Endothelial cell of umbilical vein (primary cell): ENCODE measurements around the gene SRSF1. TPM values are rescaled to one million over a fixed set of nuclear protein-coding genes. Genes with fewer than 3 reads are reported as not detected.

Source experiments
- BruUV-seq: library from RNA; stranded (reverse); fragments of 400-500 nt; replicated peaks from 2 replicates; lab custom pipeline; 2021; lab: Mats Ljungman, UMichigan
- CTCF ChIA-PET: fragments of 300-600, 350-600 bp; sonication (Branson Sonifier 250); formaldehyde crosslinking; loops from one replicate; lab custom pipeline; 2021; ENCODE audit warnings: antibody characterized with exemption, inconsistent platforms; lab: Charles Lee
- POLR2A ChIA-PET: fragments of 300-600, 350-600 bp; sonication (Branson Sonifier 250); formaldehyde crosslinking; loops from one replicate; lab custom pipeline; 2021; ENCODE audit warnings: antibody characterized with exemption, inconsistent platforms; lab: Charles Lee
- DNase-seq: peaks from one replicate; pipeline ENCODE4 v3.0.0-alpha.2; 2011; ENCODE audit warnings: low read depth, low spot score
- FAIRE-seq: peaks from 2 replicates; lab custom pipeline; 2011; peaks lifted over from hg19 to GRCh38; lab: Jason Lieb, UNC
- H2AFZ ChIP-seq: 2 replicates; pipeline ENCODE4 v1.6.0; 2012; ENCODE audit warnings: low read depth, low read length, control low read depth, inconsistent platforms
- H3K27ac ChIP-seq: 2 replicates; pipeline ENCODE4 v1.5.1; 2011; ENCODE audit warnings: low read depth, mild to moderate bottlenecking, control low read depth, low read length, moderate library complexity; ENCODE audit not compliant: insufficient read depth
- H3K27me3 ChIP-seq, 2 experiments: 2 replicates each; pipeline versions ENCODE4 v1.6.0 to v1.6.1; 2011; ENCODE audit warnings: low read length in 2 of 2, mixed read lengths in 1 of 2; ENCODE audit not compliant: control insufficient read depth in 2 of 2, insufficient read depth in 2 of 2
- H3K36me3 ChIP-seq, 2 experiments: 2 replicates in 1 of 2; 3 replicates in 1 of 2; pipeline ENCODE4 v1.5.1; 2011; ENCODE audit warnings: low read length in 2 of 2, mild to moderate bottlenecking in 1 of 2, moderate library complexity in 1 of 2; ENCODE audit not compliant: control insufficient read depth in 2 of 2, insufficient read depth in 2 of 2; ENCODE audit errors: extremely low read depth in 1 of 2
- H3K4me1 ChIP-seq: 3 replicates; pipeline ENCODE4 v1.5.1; 2011; ENCODE audit warnings: mild to moderate bottlenecking, low read length; ENCODE audit not compliant: control insufficient read depth, insufficient read depth; ENCODE audit errors: extremely low read depth
- H3K4me2 ChIP-seq: 2 replicates; pipeline ENCODE4 v1.6.1; 2011; ENCODE audit warnings: low read length, control low read depth, mixed read lengths; ENCODE audit not compliant: insufficient read depth
- H3K4me3 ChIP-seq, 3 experiments: fragments of 200-600 bp in 1 of 3; sonication (generic), shearing (Covaris generic) in 1 of 3; replicated peaks in 1 of 3; 2 replicates each; pipeline ENCODE4 v1.5.1; 2011 to 2016; ENCODE audit warnings: control low read depth in 3 of 3, low read length in 3 of 3, mild to moderate bottlenecking in 2 of 3, inconsistent platforms in 1 of 3, low read depth in 1 of 3, moderate library complexity in 1 of 3; ENCODE audit not compliant: insufficient read depth in 1 of 3
- H3K79me2 ChIP-seq: 2 replicates; pipeline ENCODE4 v1.6.0; 2012; ENCODE audit warnings: low read length, inconsistent platforms; ENCODE audit not compliant: control insufficient read depth, insufficient read depth
- H3K9ac ChIP-seq: replicated peaks from 2 replicates; pipeline ENCODE3; 2011; ENCODE audit warnings: low read length, control low read depth; ENCODE audit not compliant: insufficient read depth; ENCODE audit errors: extremely low read depth
- H3K9me1 ChIP-seq: replicated peaks from 3 replicates; pipeline ENCODE4 v1.6.0; 2011; ENCODE audit warnings: mild to moderate bottlenecking, low read length; ENCODE audit not compliant: control insufficient read depth, insufficient read depth; ENCODE audit errors: extremely low read depth
- H3K9me3 ChIP-seq: replicated peaks from 2 replicates; pipeline ENCODE4 v1.5.1; 2012; ENCODE audit warnings: low read length, inconsistent platforms; ENCODE audit not compliant: control insufficient read depth, insufficient read depth
- H4K20me1 ChIP-seq: replicated peaks from 2 replicates; pipeline ENCODE3; 2011; ENCODE audit warnings: mild to moderate bottlenecking, low read length; ENCODE audit not compliant: control insufficient read depth, insufficient read depth; ENCODE audit errors: extremely low read depth
- CTCF ChIP-seq, 2 donors: IDR thresholded peaks; 1 replicate in 1 of 2; 2 replicates in 1 of 2; pipeline ENCODE4 v1.5.1; 2011; ENCODE audit warnings: low read length in 2 of 2, mild to moderate bottlenecking in 2 of 2, moderate library complexity in 2 of 2, control low read depth in 1 of 2, inconsistent platforms in 1 of 2, low read depth in 1 of 2; ENCODE audit not compliant: insufficient read depth in 1 of 2; ENCODE audit errors: extremely low read depth in 1 of 2
- EZH2 ChIP-seq: IDR thresholded peaks from 2 replicates; pipeline ENCODE4 v1.6.1; 2012; ENCODE audit warnings: borderline replicate concordance, low read depth, mild to moderate bottlenecking, moderate library complexity, low read length, inconsistent platforms; ENCODE audit not compliant: severe bottlenecking
- FOS ChIP-seq: IDR thresholded peaks from 2 replicates; pipeline ENCODE4 v1.6.1; 2011; ENCODE audit warnings: mild to moderate bottlenecking, low read length, moderate library complexity, borderline replicate concordance; ENCODE audit not compliant: insufficient read depth
- GATA2 ChIP-seq: IDR thresholded peaks from 2 replicates; pipeline ENCODE4 v1.7.0; 2011; ENCODE audit warnings: low read depth, mild to moderate bottlenecking, moderate library complexity, mixed read lengths, low read length; ENCODE audit not compliant: insufficient read length, insufficient read depth
- JUN ChIP-seq: IDR thresholded peaks from 2 replicates; pipeline ENCODE4 v1.6.1; 2011; ENCODE audit warnings: borderline replicate concordance, low read depth; ENCODE audit not compliant: insufficient read length, insufficient read depth
- MAX ChIP-seq: IDR thresholded peaks from 2 replicates; pipeline ENCODE4 v1.6.1; 2011; ENCODE audit not compliant: insufficient read depth, insufficient read length
- MYC ChIP-seq: IDR thresholded peaks from one replicate; pipeline ENCODE4 v1.6.1; 2011; ENCODE audit warnings: mild to moderate bottlenecking, low read depth, low read length
- POLR2A ChIP-seq: IDR thresholded peaks from 2 replicates; pipeline ENCODE4 v1.6.1; 2012; ENCODE audit warnings: low read depth, mild to moderate bottlenecking, control low read depth, low read length
- POLR2AphosphoS5 ChIP-seq: IDR thresholded peaks from 2 replicates; pipeline ENCODE4 v1.6.1; 2012; ENCODE audit warnings: low read depth, mild to moderate bottlenecking, control low read depth, low read length, moderate library complexity; ENCODE audit not compliant: insufficient read depth
- dilution Hi-C: fragments of 300-500 bp; cut with MboI; formaldehyde crosslinking; loops from one replicate; pipeline ENCODE4 v1.15.0; 2019; ENCODE audit warnings: low sequenced_read_pairs; ENCODE audit not compliant: extremely low pct_ligation_motif_present
- intact Hi-C: fragments of 100-400 bp; cut with micrococcal nuclease; formaldehyde crosslinking; loops from one replicate; pipeline ENCODE4 v1.10.0; 2022
- polyA plus RNA-seq, 4 experiments: library from polyadenylated mRNA; depleted of rRNA in 3 of 4; stranded (reverse) in 3 of 4; unstranded in 1 of 4; fragments of >200 nt; gene quantifications; 2 replicates each; pipeline versions ENCODE4 v1.2.1 to v1.2.3, GENCODE V29; 2011 to 2012; ENCODE audit warnings: missing spikeins in 1 of 4
- total RNA-seq: library from RNA; stranded (reverse); gene quantifications from 2 replicates; pipeline ENCODE4 v1.2.3, GENCODE V29; 2021

Gene SRSF1
- total and polyA plus RNA-seq, 2 donors (not counting 3 experiments of a cell fraction or from before 2014, with no cell fraction given): 133 to 316 TPM

- intact Hi-C loops (loop anchor here (1.0 to 2.0 kb wide), 3 partner anchors 75 to 345 kb away; partner anchors contain the start of genes DYNLL2 and SUPT4H1), dilution Hi-C loops (no loop called here)
- no peak for FAIRE-seq
These were observed 998 bp upstream of the SRSF1 start for GRCh38 chr17:58007781-58008706.

More at GRCh38 chr17:58007781-58008706, 998 bp upstream of the SRSF1 start:
- Histone ChIP-seq H3K4me3 (peak overlapping the region; percentile 10 to 85 (median 74)), H3K79me2 (peaks cover 40% of the 10 kb centered on the region), H3K27ac (no peak overlapping the region), H3K9me1 (no peaks in the 10 kb centered on the region), H3K9me3 (no peaks in the 10 kb centered on the region), H3K27me3 (no peaks in the 10 kb centered on the region), H2AFZ (peak overlapping the region; percentile 81), H4K20me1 (peaks cover 2% of the 10 kb centered on the region), H3K4me2 (peak overlapping the region; percentile 79), H3K4me1 (peaks cover 32% of the 10 kb centered on the region), H3K9ac (peak overlapping the region; percentile 90), H3K36me3 (peaks cover 6 to 18% of the 10 kb centered on the region in 2 experiments)
- CTCF ChIA-PET: interaction anchor here (0.7 to 2.2 kb wide), 7 partner anchors 9 to 150 kb away, joined by 3 to 8 read pairs (median 5); partner anchors contain the start of gene DYNLL2
- POLR2A ChIA-PET: interaction anchor here (0.8 to 2.4 kb wide), 10 partner anchors 14 to 623 kb away, joined by 3 to 19 read pairs (median 4); partner anchors contain the start of genes DYNLL2, SUPT4H1 and VEZF1
- TSS peak; percentile 59 for BruUV-seq
- no peak for TF ChIP-seq EZH2
- TF ChIP-seq JUN: no peak
- TF ChIP-seq CTCF (IDR thresholded peaks at IDR 0.05; ENCODE audit: extremely low read depth in 1 of 2, insufficient read depth in 1 of 2, low read depth in 1 of 2, low read length in 2 of 2): no peak
- TF ChIP-seq POLR2AphosphoS5: no peak
- TF ChIP-seq POLR2A: no peak
- TF ChIP-seq MAX: no peak
- TF ChIP-seq FOS: no peak
- TF ChIP-seq GATA2: no peak
- TF ChIP-seq MYC: no peak
- DNase-seq: no peak
